GM10266 (cell line): ENCODE measurements around the gene ZMYND19.
"Not testable (repeated sequence)": the region's sequence is repeated elsewhere in the genome, so short reads cannot be mapped to it uniquely, and the experiment has no call there.

ENCODE experiments used
- DNase-seq: peaks from one replicate; pipeline ENCODE4 v3.0.0; 2012; ENCODE audit errors: extremely low spot score
- CTCF ChIP-seq: IDR thresholded peaks from 2 replicates; pipeline ENCODE4 v1.5.1; 2012; ENCODE audit warnings: mild to moderate bottlenecking, low read depth; ENCODE audit not compliant: control insufficient read depth, insufficient read depth; ENCODE audit errors: missing control alignments

Gene ZMYND19

GRCh38 chr9:137630679-137631078, 40.4 kb upstream of the ZMYND19 start:
- no peak for DNase-seq
- TF ChIP-seq CTCF: no peak

DNA sequence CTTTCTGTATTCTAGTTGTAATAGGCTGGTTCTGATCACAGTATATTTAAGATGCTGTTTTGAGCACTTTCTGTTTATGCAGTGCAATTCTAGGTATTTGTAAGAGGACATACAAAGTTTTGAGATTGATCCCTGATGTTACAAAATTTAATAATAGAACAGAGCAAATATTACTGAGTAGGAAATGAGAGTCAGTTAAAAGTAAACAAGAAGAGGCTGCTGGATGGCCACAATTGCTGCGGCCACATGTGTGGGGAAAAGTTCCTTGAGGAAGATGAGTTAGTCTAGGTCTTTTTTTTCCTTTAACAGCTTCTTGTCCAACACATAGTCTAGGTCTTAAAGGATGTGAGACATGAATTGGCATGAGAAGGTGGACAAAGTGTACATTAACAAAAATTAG, 39.8 kb upstream of the ZMYND19 start:
- no peak for TF ChIP-seq CTCF
- DNase-seq: no peak

- not testable (repeated sequence) for DNase-seq
Measured at GRCh38 chr9:137627406-137627805, 37.1 kb upstream of the ZMYND19 start.

GRCh38 chr9:137626464-137626863, 36.2 kb upstream of the ZMYND19 start:
- no peak for DNase-seq
- TF ChIP-seq CTCF: no peak

- DNase-seq: not testable (repeated sequence)
Measured at GRCh38 chr9:137622211-137622610, 31.9 kb upstream of the ZMYND19 start.

GRCh38 chr9:137621131-137621757, 30.9 kb upstream of the ZMYND19 start:
- no peak for DNase-seq
- peak; percentile 9 for TF ChIP-seq CTCF

- TF ChIP-seq CTCF: no peak
Measured at GRCh38 chr9:137620581-137620980, 30.3 kb upstream of the ZMYND19 start.

GRCh38 chr9:137620048-137620405, 29.7 kb upstream of the ZMYND19 start:
- DNase-seq: no peak
- TF ChIP-seq CTCF: no peak

More at GRCh38 chr9:137620581-137620980, 30.3 kb upstream of the ZMYND19 start:
- no peak for DNase-seq
